ENCODE data around the gene DLGAP4.
"Not testable (repeated sequence)": the region's sequence is repeated elsewhere in the genome, so short reads cannot be mapped to it uniquely, and the experiment has no call there.

DLGAP4 gene

GRCh38 chr20:36359668-36360406, 53.7 kb downstream of the DLGAP4 start:
- no peak for DNase-seq

- DNase-seq = no peak
Measured at GRCh38 chr20:36360429-36360828, 54.3 kb downstream of the DLGAP4 start.

- no peak for DNase-seq
Measured at GRCh38 chr20:36361406-36361805, 55.3 kb downstream of the DLGAP4 start.

GRCh38 chr20:36362261-36362660, 56.1 kb downstream of the DLGAP4 start:
- DNase-seq = no peak

GRCh38 chr20:36362978-36363713, 57.0 kb downstream of the DLGAP4 start:
- no peak for DNase-seq

- no peak for DNase-seq
Measured at GRCh38 chr20:36364506-36364905, 58.4 kb downstream of the DLGAP4 start.

- no peak for DNase-seq
Measured at GRCh38 chr20:36366623-36367369, 60.7 kb downstream of the DLGAP4 start.

GRCh38 chr20:36367370-36367745, 61.2 kb downstream of the DLGAP4 start:
- DNase-seq = no peak

- DNase-seq = no peak
Measured at GRCh38 chr20:36367907-36368799, 62.0 kb downstream of the DLGAP4 start.

- no peak for DNase-seq
Measured at GRCh38 chr20:36368869-36369268, 62.7 kb downstream of the DLGAP4 start.

GRCh38 chr20:36369739-36370138, 63.6 kb downstream of the DLGAP4 start:
- no peak for DNase-seq

GRCh38 chr20:36370991-36371790, 65.1 kb downstream of the DLGAP4 start:
- no peak for DNase-seq

- no peak for DNase-seq
Measured at GRCh38 chr20:36372666-36373065, 66.5 kb downstream of the DLGAP4 start.

GRCh38 chr20:36373089-36373488, 67.0 kb downstream of the DLGAP4 start:
- DNase-seq = no peak

- DNase-seq = no peak
Measured at GRCh38 chr20:36374995-36375394, 68.9 kb downstream of the DLGAP4 start.

- DNase-seq = no peak
Measured at GRCh38 chr20:36377348-36378326, 71.5 kb downstream of the DLGAP4 start.

GRCh38 chr20:36378686-36379085, 72.5 kb downstream of the DLGAP4 start:
- DNase-seq = no peak

- DNase-seq = not testable (repeated sequence)
Measured at GRCh38 chr20:36379914-36380313, 73.8 kb downstream of the DLGAP4 start.

- DNase-seq = no peak
Measured at GRCh38 chr20:36384022-36384619, 78.0 kb downstream of the DLGAP4 start.

- DNase-seq = no peak
Measured at GRCh38 chr20:36385503-36385902, 79.4 kb downstream of the DLGAP4 start.

Measured in NCI-H82 (cell line).